Hepatocyte (in vitro differentiated cells): ENCODE data around the gene TFR2.

ENCODE experiments used
- EZH2 ChIP-seq: fragments of 200-600 bp; sonication (generic); IDR thresholded peaks from 2 replicates; pipeline ENCODE4 v1.6.1; 2016; ENCODE audit warnings: antibody characterized with exemption, mild to moderate bottlenecking, borderline replicate concordance
- EZH2phosphoT487 ChIP-seq: fragments of 200-600 bp; sonication (generic); IDR thresholded peaks from one replicate; pipeline ENCODE4 v1.6.1; 2018; ENCODE audit warnings: antibody characterized with exemption, mild to moderate bottlenecking, low read depth, moderate library complexity; ENCODE audit not compliant: unreplicated experiment, severe bottlenecking
- TF ChIP-seq, protein P1 (sequence below): fragments of 200-600 bp; sonication (generic); IDR thresholded peaks from 2 replicates; pipeline ENCODE4 v1.5.1; 2016; ENCODE audit warnings: antibody characterized with exemption, mild to moderate bottlenecking; ENCODE audit not compliant: poor library complexity

DNA sequence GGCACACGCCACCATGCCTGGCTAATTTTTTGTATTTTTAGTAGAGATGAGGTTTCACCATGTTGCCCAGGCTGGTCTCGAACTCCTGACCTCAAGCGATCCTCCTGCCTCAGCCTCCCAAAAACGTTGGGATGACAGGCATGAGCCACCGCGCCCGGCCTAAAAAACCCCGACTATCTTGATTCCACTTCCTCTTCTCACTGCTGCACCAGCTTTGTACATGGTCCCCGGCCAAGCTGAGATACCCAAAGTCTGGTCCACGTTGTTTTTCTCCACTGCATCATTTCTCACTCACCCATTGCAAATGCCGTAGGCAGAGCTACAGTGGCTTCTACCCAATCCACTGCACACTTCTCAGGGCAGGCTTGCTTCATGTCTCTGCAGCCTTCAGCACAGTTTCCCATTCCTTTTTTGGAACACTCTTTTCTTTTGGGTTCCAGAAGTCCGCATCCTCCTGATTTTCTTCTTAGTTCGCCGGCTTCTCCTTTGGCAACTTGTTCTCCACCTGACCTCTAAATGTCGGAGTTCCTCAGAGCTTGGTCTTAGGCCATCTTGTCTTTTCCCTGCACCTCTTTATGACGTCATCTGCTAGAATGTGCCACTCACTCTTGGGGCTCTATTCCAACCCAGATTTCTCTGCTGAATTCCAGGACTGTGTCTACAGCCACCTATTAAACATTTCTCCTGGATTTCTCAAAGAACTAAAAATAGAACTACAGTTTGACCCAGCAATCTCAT is 26.1 kb upstream of the TFR2 start:
- TF ChIP-seq, protein P1, sequence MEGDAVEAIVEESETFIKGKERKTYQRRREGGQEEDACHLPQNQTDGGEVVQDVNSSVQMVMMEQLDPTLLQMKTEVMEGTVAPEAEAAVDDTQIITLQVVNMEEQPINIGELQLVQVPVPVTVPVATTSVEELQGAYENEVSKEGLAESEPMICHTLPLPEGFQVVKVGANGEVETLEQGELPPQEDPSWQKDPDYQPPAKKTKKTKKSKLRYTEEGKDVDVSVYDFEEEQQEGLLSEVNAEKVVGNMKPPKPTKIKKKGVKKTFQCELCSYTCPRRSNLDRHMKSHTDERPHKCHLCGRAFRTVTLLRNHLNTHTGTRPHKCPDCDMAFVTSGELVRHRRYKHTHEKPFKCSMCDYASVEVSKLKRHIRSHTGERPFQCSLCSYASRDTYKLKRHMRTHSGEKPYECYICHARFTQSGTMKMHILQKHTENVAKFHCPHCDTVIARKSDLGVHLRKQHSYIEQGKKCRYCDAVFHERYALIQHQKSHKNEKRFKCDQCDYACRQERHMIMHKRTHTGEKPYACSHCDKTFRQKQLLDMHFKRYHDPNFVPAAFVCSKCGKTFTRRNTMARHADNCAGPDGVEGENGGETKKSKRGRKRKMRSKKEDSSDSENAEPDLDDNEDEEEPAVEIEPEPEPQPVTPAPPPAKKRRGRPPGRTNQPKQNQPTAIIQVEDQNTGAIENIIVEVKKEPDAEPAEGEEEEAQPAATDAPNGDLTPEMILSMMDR: no peak
- no peak for TF ChIP-seq EZH2
- no peak for TF ChIP-seq EZH2phosphoT487
